H9 (cell line): ENCODE data around the gene KRTCAP2. TPM values are rescaled to one million over a fixed set of nuclear protein-coding genes. Genes with fewer than 3 reads are reported as not detected.

ENCODE experiments used
- DNase-seq: peaks from one replicate; pipeline ENCODE4 v3.0.0-alpha.2; 2017
- H2AFZ ChIP-seq: one replicate; pipeline ENCODE4 v1.6.1; 2013; ENCODE audit warnings: mild to moderate bottlenecking, low read length, control low read depth, moderate library complexity
- H2AK5ac ChIP-seq: 2 replicates; pipeline ENCODE4 v1.6.1; 2013; ENCODE audit warnings: low read length, control low read depth, mixed read lengths; ENCODE audit not compliant: insufficient read length
- H2BK120ac ChIP-seq: one replicate; pipeline ENCODE4 v1.6.1; 2013; ENCODE audit warnings: low read depth, mild to moderate bottlenecking, low read length, control low read depth, inconsistent platforms; ENCODE audit not compliant: poor library complexity, severe bottlenecking
- H2BK12ac ChIP-seq: 2 replicates; pipeline ENCODE4 v1.6.1; 2013; ENCODE audit warnings: low read length, control low read depth, mixed read lengths, low read depth; ENCODE audit not compliant: insufficient read length
- H2BK15ac ChIP-seq: 2 replicates; pipeline ENCODE4 v1.6.1; 2013; ENCODE audit warnings: low read depth, low read length, control low read depth
- H2BK20ac ChIP-seq: one replicate; pipeline ENCODE4 v1.6.1; 2013; ENCODE audit warnings: low read depth, mild to moderate bottlenecking, low read length, control low read depth, inconsistent platforms; ENCODE audit not compliant: poor library complexity, severe bottlenecking
- H2BK5ac ChIP-seq: 2 replicates; pipeline ENCODE4 v1.6.1; 2013; ENCODE audit warnings: low read length, control low read depth, mixed read lengths; ENCODE audit not compliant: insufficient read length
- H3K14ac ChIP-seq: 2 replicates; pipeline ENCODE4 v1.6.1; 2013; ENCODE audit warnings: low read length, control low read depth; ENCODE audit not compliant: insufficient read depth
- H3K18ac ChIP-seq: 2 replicates; pipeline ENCODE4 v1.6.1; 2013; ENCODE audit warnings: low read depth, mild to moderate bottlenecking, mixed read lengths, low read length, control low read depth; ENCODE audit not compliant: insufficient read length
- H3K23ac ChIP-seq: 2 replicates; pipeline ENCODE4 v1.6.1; 2013; ENCODE audit warnings: low read length, control low read depth, mixed read lengths, low read depth; ENCODE audit not compliant: insufficient read length
- H3K23me2 ChIP-seq: 2 replicates; pipeline ENCODE4 v1.6.1; 2013; ENCODE audit warnings: low read depth, mild to moderate bottlenecking, mixed read lengths, low read length, control low read depth; ENCODE audit not compliant: insufficient read length, poor library complexity, severe bottlenecking
- H3K27ac ChIP-seq: 2 replicates; pipeline ENCODE4 v1.5.1; 2013; ENCODE audit warnings: low read length, control low read depth, mixed read lengths, low read depth; ENCODE audit not compliant: insufficient read length
- H3K27me3 ChIP-seq: 2 replicates; pipeline ENCODE4 v1.6.1; 2013; ENCODE audit warnings: low read length, control low read depth, inconsistent platforms; ENCODE audit not compliant: insufficient read depth
- H3K4ac ChIP-seq: 2 replicates; pipeline ENCODE4 v1.6.1; 2013; ENCODE audit warnings: low read depth, mild to moderate bottlenecking, control low read depth, inconsistent platforms, low read length, moderate library complexity
- H3K4me1 ChIP-seq: 2 replicates; pipeline ENCODE4 v1.6.1; 2013; ENCODE audit warnings: low read length, control low read depth, inconsistent platforms; ENCODE audit not compliant: insufficient read depth
- H3K4me2 ChIP-seq: 2 replicates; pipeline ENCODE4 v1.6.1; 2013; ENCODE audit warnings: low read length, control low read depth, mixed read lengths; ENCODE audit not compliant: insufficient read length, insufficient read depth
- H3K56ac ChIP-seq: 2 replicates; pipeline ENCODE4 v1.6.1; 2013; ENCODE audit warnings: low read depth, mild to moderate bottlenecking, mixed read lengths, low read length, control low read depth; ENCODE audit not compliant: insufficient read length
- H3K79me1 ChIP-seq: 2 replicates; pipeline ENCODE4 v1.6.1; 2013; ENCODE audit warnings: low read depth, mild to moderate bottlenecking, moderate library complexity, low read length, control low read depth, inconsistent platforms; ENCODE audit not compliant: insufficient read depth, poor library complexity, severe bottlenecking
- H3K79me2 ChIP-seq: 2 replicates; pipeline ENCODE4 v1.6.1; 2013; ENCODE audit warnings: low read length, control low read depth, inconsistent platforms; ENCODE audit not compliant: insufficient read depth
- H3K9ac ChIP-seq: 2 replicates; pipeline ENCODE4 v1.6.1; 2013; ENCODE audit warnings: low read length, control low read depth, mixed read lengths; ENCODE audit not compliant: insufficient read length; ENCODE audit errors: extremely low read depth
- H3K9me3 ChIP-seq: one replicate; pipeline ENCODE4 v1.6.1; 2013; ENCODE audit warnings: low read depth, low read length, inconsistent platforms; ENCODE audit not compliant: control insufficient read depth
- H3T11ph ChIP-seq: one replicate; pipeline ENCODE4 v1.6.1; 2013; ENCODE audit warnings: mild to moderate bottlenecking, low read length, control low read depth, inconsistent platforms
- H4K20me1 ChIP-seq: one replicate; pipeline ENCODE4 v1.6.1; 2013; ENCODE audit not compliant: control insufficient read depth, insufficient read length, insufficient read depth
- H4K5ac ChIP-seq: 2 replicates; pipeline ENCODE4 v1.6.1; 2013; ENCODE audit warnings: low read depth, mild to moderate bottlenecking, mixed read lengths, low read length, control low read depth; ENCODE audit not compliant: insufficient read length
- H4K8ac ChIP-seq: replicated peaks from 2 replicates; pipeline ENCODE4 v1.6.1; 2013; ENCODE audit warnings: low read length, control low read depth, mixed read lengths, low read depth; ENCODE audit not compliant: insufficient read length
- H4K91ac ChIP-seq: 2 replicates; pipeline ENCODE4 v1.6.1; 2013; ENCODE audit warnings: low read depth, mild to moderate bottlenecking, moderate library complexity, mixed read lengths, low read length, control low read depth; ENCODE audit not compliant: insufficient read length
- H3K27ac Mint-ChIP-seq, 3 experiments: 2 replicates in 2 of 3; 3 replicates in 1 of 3; pipeline ENCODE4 v1.8.0; 2020 to 2021; ENCODE audit warnings: mixed read lengths in 3 of 3, mild to moderate bottlenecking in 1 of 3, moderate library complexity in 1 of 3
- H3K27me3 Mint-ChIP-seq: 2 replicates; pipeline ENCODE4 v1.8.0; 2021; ENCODE audit warnings: low read depth, mild to moderate bottlenecking, moderate library complexity, mixed read lengths
- H3K36me3 Mint-ChIP-seq, 3 experiments: 2 replicates in 2 of 3; 3 replicates in 1 of 3; pipeline ENCODE4 v1.8.0; 2020 to 2021; ENCODE audit warnings: low read depth in 3 of 3, mixed read lengths in 3 of 3; ENCODE audit not compliant: insufficient read depth in 1 of 3
- H3K4me1 Mint-ChIP-seq, 2 experiments: 2 replicates each; pipeline ENCODE4 v1.8.0; 2020; ENCODE audit warnings: mixed read lengths in 2 of 2
- H3K4me3 Mint-ChIP-seq, 2 experiments: 2 replicates in 1 of 2; 3 replicates in 1 of 2; pipeline ENCODE4 v1.8.0; 2020 to 2021; ENCODE audit warnings: mild to moderate bottlenecking in 2 of 2, mixed read lengths in 2 of 2, moderate library complexity in 1 of 2
- H3K9me3 Mint-ChIP-seq, 2 experiments: 2 replicates in 1 of 2; 3 replicates in 1 of 2; pipeline ENCODE4 v1.8.0; 2020; ENCODE audit warnings: mild to moderate bottlenecking in 2 of 2, mixed read lengths in 2 of 2, moderate library complexity in 1 of 2
- CTCF ChIP-seq: fragments of 200-600 bp; sonication (generic); conservative IDR thresholded peaks from 3 replicates; pipeline ENCODE4 v1.8.0; 2021; ENCODE audit warnings: antibody characterized with exemption, mild to moderate bottlenecking
- WGBS: extraction: QIAGEN DNeasy Blood & Tissue Kit; methylation state at CpG from one replicate; pipeline ENCODE4 v1.1.7; 2013; ENCODE audit warnings: missing lambda C conversion rate, low lambda C conversion rate, mixed read lengths; ENCODE audit not compliant: insufficient read length; ENCODE audit errors: extremely low coverage; 5-methylcytosine and 5-hydroxymethylcytosine counted together
- total RNA-seq: library from RNA; stranded (reverse); gene quantifications from 2 replicates; pipeline ENCODE4 v1.2.1, GENCODE V29; 2021

The KRTCAP2 gene
- total RNA-seq, 1 experiment from 2014 or later = 149 TPM

GRCh38 chr1:155169541-155169940 is 3.6 kb downstream of the KRTCAP2 start:
- no peak overlapping the region for H3K27ac ChIP-seq
- H4K91ac ChIP-seq = no peak overlapping the region
- no peaks in the 10 kb centered on the region; the same call in 1 of the 2 replicates for H3K79me2 ChIP-seq
- H3K4ac ChIP-seq = no peak overlapping the region
- H2BK15ac ChIP-seq = no peak overlapping the region
- no CpG with 5 or more reads among the region's 5 CpGs for WGBS
- no peak overlapping the region for H4K5ac ChIP-seq
- H3K4me1 Mint-ChIP-seq = peaks cover 17 to 30% of the 10 kb centered on the region in 2 experiments
- H3K4me1 ChIP-seq = no peaks in the 10 kb centered on the region
- H3K18ac ChIP-seq = no peak overlapping the region
- no peak overlapping the region for H3K14ac ChIP-seq
- no peak overlapping the region for H2BK5ac ChIP-seq
- H3K23me2 ChIP-seq = peaks cover 21% of the 10 kb centered on the region
- no peaks in the 10 kb centered on the region; the same call in 1 of the 2 replicates for H3K27me3 Mint-ChIP-seq
- H3K9me3 Mint-ChIP-seq = peaks cover 0 to 4% of the 10 kb centered on the region in 2 experiments; a peak in 3 of 5 replicates
- no peak overlapping the region for H2BK120ac ChIP-seq
- H3K9me3 ChIP-seq = no peaks in the 10 kb centered on the region
- no peak overlapping the region for H3K27ac Mint-ChIP-seq
- H2AK5ac ChIP-seq = no peak overlapping the region
- H2BK12ac ChIP-seq = no peak overlapping the region
- H3K27me3 ChIP-seq = no peaks in the 10 kb centered on the region
- H2BK20ac ChIP-seq = no peak overlapping the region
- H3K79me1 ChIP-seq = no peaks in the 10 kb centered on the region
- no peaks in the 10 kb centered on the region for H4K20me1 ChIP-seq
- H3K56ac ChIP-seq = no peak overlapping the region
- peaks cover 3 to 22% (median 16%) of the 10 kb centered on the region in 3 experiments for H3K36me3 Mint-ChIP-seq
- no peak overlapping the region for H4K8ac ChIP-seq
- no peak overlapping the region for H3K9ac ChIP-seq
- H3T11ph ChIP-seq = no peak overlapping the region
- no peak overlapping the region for H3K23ac ChIP-seq
- H3K4me3 Mint-ChIP-seq = no peak overlapping the region
- no peak for TF ChIP-seq CTCF
- no peak for DNase-seq
- H2AFZ ChIP-seq = no peak overlapping the region
- H3K4me2 ChIP-seq = no peak overlapping the region
